GM10266 (cell line): ENCODE measurements around the gene NF2.

Experiments
- DNase-seq: peaks from one replicate; pipeline ENCODE4 v3.0.0; 2012; ENCODE audit errors: extremely low spot score
- TF ChIP-seq, protein P1 (sequence below): IDR thresholded peaks from 2 replicates; pipeline ENCODE4 v1.5.1; 2012; ENCODE audit warnings: mild to moderate bottlenecking, low read depth; ENCODE audit not compliant: control insufficient read depth, insufficient read depth; ENCODE audit errors: missing control alignments

Gene NF2

DNA sequence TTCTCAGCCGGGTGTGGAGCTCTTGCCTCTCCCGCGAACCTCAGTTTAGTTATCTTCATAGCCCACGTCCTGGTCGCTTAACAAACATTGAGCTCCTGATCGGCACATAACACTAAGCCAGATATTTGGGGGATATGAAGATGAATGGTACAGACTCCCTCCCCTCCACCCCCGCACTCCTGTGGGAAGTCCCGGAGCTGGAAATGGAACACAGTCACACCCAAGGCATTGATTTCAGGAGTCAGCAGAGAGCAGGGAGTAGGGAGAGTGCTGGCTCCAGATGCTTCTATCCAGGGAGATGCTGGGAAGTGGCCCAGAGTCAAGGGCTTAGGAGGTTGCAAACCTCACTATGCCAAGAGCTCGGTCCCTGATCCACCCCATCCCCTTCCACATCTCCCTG lies 90.2 kb downstream of the NF2 start:
- DNase-seq, result no peak

DNA sequence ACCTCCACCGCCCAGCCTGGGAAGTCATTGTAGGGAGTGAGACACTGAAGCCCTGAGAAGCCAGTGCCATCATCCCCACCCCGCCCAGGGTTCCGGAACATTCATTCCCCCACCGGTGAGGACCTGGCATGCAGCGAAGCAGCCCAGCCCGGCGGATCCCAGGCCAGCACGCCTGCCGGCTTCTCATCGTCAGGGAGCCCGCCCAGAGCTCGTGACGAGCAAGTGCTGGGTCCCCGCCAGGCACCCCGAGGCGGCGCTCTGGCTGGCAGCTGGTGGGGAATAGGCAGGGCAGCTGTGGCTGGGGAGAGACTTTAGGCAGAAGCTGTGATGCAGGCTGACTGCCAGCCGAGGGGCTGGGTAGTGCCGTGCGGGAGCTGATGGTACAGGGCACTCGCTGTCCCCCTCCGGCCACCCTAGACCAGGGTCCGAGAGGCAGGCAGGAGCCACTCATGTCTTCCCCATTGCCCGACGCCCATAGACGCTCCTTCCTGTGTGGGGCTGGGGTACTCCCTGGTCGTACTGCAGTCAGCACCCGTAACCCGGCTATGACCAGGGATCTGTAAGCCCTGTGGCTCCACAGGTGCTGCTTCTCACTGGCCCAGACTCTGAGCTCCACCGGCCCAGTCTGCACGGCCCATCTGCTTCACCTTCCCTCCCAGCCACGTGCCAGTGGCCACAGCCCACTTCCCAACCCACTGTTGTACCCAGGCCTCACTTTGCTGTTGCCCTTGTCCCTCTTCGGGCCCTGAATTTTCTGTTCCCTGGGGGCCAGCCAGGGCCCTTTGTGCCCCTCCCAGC lies 91.9 kb downstream of the NF2 start:
- no peak for DNase-seq

More for the DNA sequence above, 90.2 kb downstream of the NF2 start:
- TF ChIP-seq, protein P1, sequence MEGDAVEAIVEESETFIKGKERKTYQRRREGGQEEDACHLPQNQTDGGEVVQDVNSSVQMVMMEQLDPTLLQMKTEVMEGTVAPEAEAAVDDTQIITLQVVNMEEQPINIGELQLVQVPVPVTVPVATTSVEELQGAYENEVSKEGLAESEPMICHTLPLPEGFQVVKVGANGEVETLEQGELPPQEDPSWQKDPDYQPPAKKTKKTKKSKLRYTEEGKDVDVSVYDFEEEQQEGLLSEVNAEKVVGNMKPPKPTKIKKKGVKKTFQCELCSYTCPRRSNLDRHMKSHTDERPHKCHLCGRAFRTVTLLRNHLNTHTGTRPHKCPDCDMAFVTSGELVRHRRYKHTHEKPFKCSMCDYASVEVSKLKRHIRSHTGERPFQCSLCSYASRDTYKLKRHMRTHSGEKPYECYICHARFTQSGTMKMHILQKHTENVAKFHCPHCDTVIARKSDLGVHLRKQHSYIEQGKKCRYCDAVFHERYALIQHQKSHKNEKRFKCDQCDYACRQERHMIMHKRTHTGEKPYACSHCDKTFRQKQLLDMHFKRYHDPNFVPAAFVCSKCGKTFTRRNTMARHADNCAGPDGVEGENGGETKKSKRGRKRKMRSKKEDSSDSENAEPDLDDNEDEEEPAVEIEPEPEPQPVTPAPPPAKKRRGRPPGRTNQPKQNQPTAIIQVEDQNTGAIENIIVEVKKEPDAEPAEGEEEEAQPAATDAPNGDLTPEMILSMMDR, result no peak

DNA sequence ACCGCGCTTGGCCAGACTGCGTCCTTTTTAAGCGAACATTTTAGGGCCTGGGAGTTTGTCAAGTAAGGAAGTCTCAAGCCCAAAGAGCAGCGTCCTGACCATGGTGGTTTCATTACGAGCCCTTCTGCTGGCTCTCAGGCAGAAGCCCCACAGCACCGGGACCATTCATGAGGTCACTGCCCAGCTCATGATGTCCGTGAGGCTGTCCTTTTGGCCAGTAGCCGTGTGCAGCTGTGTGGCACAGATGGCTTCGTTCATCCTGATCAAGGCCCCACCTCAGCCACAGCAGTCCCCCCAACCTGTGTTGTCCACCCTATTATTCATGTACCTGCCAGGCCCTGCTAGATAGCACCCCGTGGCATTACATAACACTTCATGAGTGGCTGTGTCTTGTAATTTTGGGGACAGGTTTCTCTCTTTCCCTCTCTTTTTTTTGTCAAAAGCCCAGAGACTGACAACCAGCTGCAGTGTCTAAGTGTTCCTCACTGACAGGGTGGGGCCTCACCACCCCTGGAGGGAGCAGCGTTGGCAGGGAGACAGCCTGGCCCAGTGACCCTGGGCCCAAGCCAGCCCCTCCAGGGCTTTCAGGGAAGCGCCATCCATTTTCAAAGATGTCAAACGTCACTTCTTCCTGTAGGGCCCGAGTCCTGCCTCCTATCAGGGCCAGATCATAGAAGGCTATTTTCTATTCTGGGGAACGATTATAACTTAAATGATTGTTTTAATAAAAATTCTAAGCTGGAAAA lies 94.6 kb downstream of the NF2 start:
- no peak for DNase-seq
- TF ChIP-seq, protein P1, result no peak

More for the DNA sequence above, 91.9 kb downstream of the NF2 start:
- TF ChIP-seq, protein P1, result no peak

DNA sequence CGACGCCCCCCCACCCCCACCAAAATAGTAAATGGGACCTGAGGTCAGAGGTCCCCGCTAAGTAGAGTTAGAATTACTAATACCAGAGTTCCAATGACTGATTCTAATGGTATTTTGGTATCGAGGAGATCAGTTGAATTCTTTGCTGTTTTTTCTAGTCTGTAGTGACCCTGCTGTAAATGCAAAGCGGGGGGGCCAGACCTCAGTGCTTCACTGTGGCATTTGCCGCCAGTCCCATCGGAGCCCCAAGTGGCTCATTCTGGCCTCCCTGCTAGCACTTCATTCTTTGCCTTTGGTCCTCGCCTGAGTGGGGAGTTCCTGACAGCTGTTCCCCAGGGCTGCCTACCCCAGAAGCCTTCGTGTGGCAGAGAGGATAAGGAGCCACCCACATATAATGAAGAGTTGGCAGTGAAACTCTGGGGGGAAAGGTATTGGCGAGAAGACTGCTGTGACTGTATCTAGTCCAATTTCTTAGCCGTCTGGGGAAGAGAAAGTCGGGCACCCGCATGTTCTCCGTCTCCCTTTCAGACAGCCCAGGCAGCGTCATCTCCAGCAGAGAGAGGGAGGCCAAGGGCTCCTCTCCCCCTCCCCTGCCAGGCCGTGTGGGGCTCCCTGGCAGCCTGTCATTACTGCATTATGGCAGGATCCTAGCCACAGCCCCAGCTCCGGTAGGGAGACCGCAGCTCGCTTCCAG lies 96.9 kb downstream of the NF2 start:
- TF ChIP-seq, protein P1, result no peak
- DNase-seq, result no peak

DNA sequence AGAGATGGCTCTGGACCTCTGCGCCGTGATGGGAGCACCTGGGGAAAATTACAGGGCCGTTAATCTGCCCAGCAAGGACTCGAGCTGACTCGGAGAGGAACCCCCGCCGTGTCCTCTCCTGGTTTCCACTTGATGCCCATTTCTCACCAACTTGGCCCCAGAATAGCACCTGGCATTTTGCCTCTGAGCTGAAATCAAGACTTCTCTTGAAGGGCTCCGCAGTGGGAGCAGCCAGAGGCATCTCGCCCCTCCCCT lies 97.4 kb downstream of the NF2 start:
- TF ChIP-seq, protein P1, result no peak
- DNase-seq, result no peak

DNA sequence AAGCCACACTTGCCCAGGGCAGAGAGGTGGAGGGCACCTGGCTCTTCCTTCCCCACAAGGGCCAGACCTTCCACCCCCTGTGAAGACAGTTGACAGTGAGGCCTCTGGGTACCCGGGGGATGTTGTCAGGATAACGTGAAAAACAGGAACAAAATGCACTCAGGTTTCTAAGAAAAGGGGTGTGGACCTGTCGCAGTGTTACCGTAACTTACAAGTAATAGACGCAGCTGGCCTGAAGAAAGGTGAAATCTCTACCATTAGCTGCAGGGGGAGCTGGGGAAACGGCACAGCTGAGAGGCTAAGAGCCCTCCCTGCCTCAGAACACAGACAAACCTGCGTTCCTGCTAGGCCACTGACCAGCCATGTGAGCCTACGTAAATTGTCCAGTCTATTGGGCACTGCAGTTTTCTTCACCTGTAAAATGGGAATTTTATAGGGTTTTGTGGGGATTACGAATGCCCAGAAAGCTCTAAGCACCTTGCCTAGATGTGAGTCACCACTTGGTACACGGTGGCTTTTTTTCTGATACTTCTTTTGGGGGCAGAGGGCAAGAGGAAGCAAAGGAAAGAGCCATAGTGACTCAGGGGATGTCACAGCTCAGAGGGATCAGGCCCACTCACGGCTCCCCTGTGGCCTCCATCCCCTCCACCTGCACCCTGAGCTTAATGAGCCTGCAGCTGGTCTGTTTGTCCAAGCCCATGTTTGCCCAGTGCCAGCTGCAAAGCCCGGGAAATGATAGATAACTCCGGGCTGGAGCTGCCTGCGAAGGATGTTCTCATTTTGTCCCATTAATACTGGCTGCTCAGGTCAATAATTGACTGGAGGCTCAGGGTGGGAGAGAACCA lies 97.9 kb downstream of the NF2 start:
- DNase-seq, result no peak
- TF ChIP-seq, protein P1, result peak; percentile 12
